Measurements from ENCODE around the gene PRKG2.
"Not testable (repeated sequence)": the region's sequence is repeated elsewhere in the genome, so short reads cannot be mapped to it uniquely, and the experiment has no call there.

PRKG2 gene

GRCh38 chr4:81237791-81238190 lies 22.8 kb upstream of the PRKG2 start:
- no peak overlapping the region for H3K4me3 ChIP-seq (ENCODE audit: low read depth in 1 of 2, low read length in 1 of 2)
- no peak overlapping the region for H3K27ac ChIP-seq
- no peaks in the 10 kb centered on the region for H3K9me3 ChIP-seq
- H3K4me1 ChIP-seq (ENCODE audit: control insufficient read depth in 1 of 2, insufficient read depth in 1 of 2, low read depth in 1 of 2, low read length in 1 of 2) = no peaks in the 10 kb centered on the region
- no peaks in the 10 kb centered on the region for H3K27me3 ChIP-seq
- H3K36me3 ChIP-seq = no peaks in the 10 kb centered on the region
- TF ChIP-seq, protein P1, sequence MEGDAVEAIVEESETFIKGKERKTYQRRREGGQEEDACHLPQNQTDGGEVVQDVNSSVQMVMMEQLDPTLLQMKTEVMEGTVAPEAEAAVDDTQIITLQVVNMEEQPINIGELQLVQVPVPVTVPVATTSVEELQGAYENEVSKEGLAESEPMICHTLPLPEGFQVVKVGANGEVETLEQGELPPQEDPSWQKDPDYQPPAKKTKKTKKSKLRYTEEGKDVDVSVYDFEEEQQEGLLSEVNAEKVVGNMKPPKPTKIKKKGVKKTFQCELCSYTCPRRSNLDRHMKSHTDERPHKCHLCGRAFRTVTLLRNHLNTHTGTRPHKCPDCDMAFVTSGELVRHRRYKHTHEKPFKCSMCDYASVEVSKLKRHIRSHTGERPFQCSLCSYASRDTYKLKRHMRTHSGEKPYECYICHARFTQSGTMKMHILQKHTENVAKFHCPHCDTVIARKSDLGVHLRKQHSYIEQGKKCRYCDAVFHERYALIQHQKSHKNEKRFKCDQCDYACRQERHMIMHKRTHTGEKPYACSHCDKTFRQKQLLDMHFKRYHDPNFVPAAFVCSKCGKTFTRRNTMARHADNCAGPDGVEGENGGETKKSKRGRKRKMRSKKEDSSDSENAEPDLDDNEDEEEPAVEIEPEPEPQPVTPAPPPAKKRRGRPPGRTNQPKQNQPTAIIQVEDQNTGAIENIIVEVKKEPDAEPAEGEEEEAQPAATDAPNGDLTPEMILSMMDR (IDR thresholded peaks at IDR 0.05) = no peak

- Histone ChIP-seq H3K4me3 (ENCODE audit: low read depth in 1 of 2, low read length in 1 of 2) (no peak overlapping the region), H3K9me3 (peaks cover 6% of the 10 kb centered on the region), H3K27ac (no peak overlapping the region), H3K4me1 (ENCODE audit: control insufficient read depth in 1 of 2, insufficient read depth in 1 of 2, low read depth in 1 of 2, low read length in 1 of 2) (no peaks in the 10 kb centered on the region), H3K36me3 (no peaks in the 10 kb centered on the region), H3K27me3 (no peaks in the 10 kb centered on the region)
- TF ChIP-seq, protein P1 (IDR thresholded peaks at IDR 0.05) = no peak
Observed at GRCh38 chr4:81235982-81236749, 21.1 kb upstream of the PRKG2 start.

GRCh38 chr4:81227968-81228367 lies 12.9 kb upstream of the PRKG2 start:
- Histone ChIP-seq H3K4me1 (ENCODE audit: control insufficient read depth in 1 of 2, insufficient read depth in 1 of 2, low read depth in 1 of 2, low read length in 1 of 2) (no peaks in the 10 kb centered on the region), H3K9me3 (peaks cover 6% of the 10 kb centered on the region), H3K27me3 (no peaks in the 10 kb centered on the region), H3K4me3 (ENCODE audit: low read depth in 1 of 2, low read length in 1 of 2) (no peak overlapping the region), H3K27ac (no peak overlapping the region), H3K36me3 (no peaks in the 10 kb centered on the region)
- TF ChIP-seq, protein P1 (IDR thresholded peaks at IDR 0.05) = no peak

GRCh38 chr4:81227138-81227537 lies 12.1 kb upstream of the PRKG2 start:
- Histone ChIP-seq H3K4me1 (ENCODE audit: control insufficient read depth in 1 of 2, insufficient read depth in 1 of 2, low read depth in 1 of 2, low read length in 1 of 2) (no peaks in the 10 kb centered on the region), H3K36me3 (no peaks in the 10 kb centered on the region), H3K9me3 (peaks cover 6% of the 10 kb centered on the region), H3K27ac (no peak overlapping the region), H3K27me3 (no peaks in the 10 kb centered on the region), H3K4me3 (ENCODE audit: low read depth in 1 of 2, low read length in 1 of 2) (no peak overlapping the region)
- TF ChIP-seq, protein P1 (IDR thresholded peaks at IDR 0.05) = no peak

DNA sequence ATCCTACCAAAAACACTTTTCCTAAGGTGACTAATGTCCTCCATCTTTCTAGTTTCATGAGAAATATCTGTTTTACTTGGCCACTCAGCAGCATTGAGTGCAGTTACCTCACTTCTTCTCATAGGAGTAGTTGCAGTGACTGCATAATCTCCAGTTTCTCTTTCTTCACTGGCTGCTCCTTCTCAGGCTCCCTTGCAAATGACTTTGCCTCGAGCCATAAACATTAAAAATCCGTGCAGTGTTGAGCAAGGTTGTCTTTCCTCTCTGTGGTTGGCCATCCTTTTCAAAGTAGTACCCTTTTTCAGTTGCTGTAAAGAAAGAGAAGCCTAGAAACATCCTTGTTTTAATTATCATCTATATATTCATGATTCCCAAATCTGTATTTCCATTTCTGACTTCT lies 10.2 kb upstream of the PRKG2 start:
- H3K36me3 ChIP-seq = no peaks in the 10 kb centered on the region
- no peaks in the 10 kb centered on the region for H3K9me3 ChIP-seq
- H3K4me3 ChIP-seq (ENCODE audit: low read depth in 1 of 2, low read length in 1 of 2) = no peak overlapping the region
- no peaks in the 10 kb centered on the region for H3K4me1 ChIP-seq (ENCODE audit: control insufficient read depth in 1 of 2, insufficient read depth in 1 of 2, low read depth in 1 of 2, low read length in 1 of 2)
- H3K27me3 ChIP-seq = peaks cover 7% of the 10 kb centered on the region
- TF ChIP-seq, protein P1 (IDR thresholded peaks at IDR 0.05) = no peak
- no peak overlapping the region for H3K27ac ChIP-seq

GRCh38 chr4:81222082-81222472 lies 7.1 kb upstream of the PRKG2 start:
- H3K9me3 ChIP-seq; H3K4me1 ChIP-seq (ENCODE audit: control insufficient read depth in 1 of 2, insufficient read depth in 1 of 2, low read depth in 1 of 2, low read length in 1 of 2); H3K27ac ChIP-seq; H3K36me3 ChIP-seq; H3K4me3 ChIP-seq (ENCODE audit: low read depth in 1 of 2, low read length in 1 of 2): not testable (repeated sequence)
- peaks cover 30% of the 10 kb centered on the region for H3K27me3 ChIP-seq

Data from neutrophil (primary cell).